ENCODE measurements around the gene RDH12. TPM values are rescaled to one million over a fixed set of nuclear protein-coding genes. Genes with fewer than 3 reads are reported as not detected.

RDH12 gene
- total RNA-seq, 2 experiments from 2014 or later: not detected

- POLR2A ChIA-PET: no interaction called here
- no peaks in the 10 kb centered on the region for H3K27me3 Mint-ChIP-seq
- H3K4me1 Mint-ChIP-seq (ENCODE audit: low read depth): no peaks in the 10 kb centered on the region
- intact Hi-C loops (cut with micrococcal nuclease): no loop called here
- CTCF ChIA-PET: no interaction called here
- H3K27ac Mint-ChIP-seq: no peak overlapping the region
- no peaks in the 10 kb centered on the region for H3K9me3 Mint-ChIP-seq
- no peak for TF ChIP-seq CTCF (IDR thresholded peaks at IDR 0.05)
- no peak for DNase-seq
- no peak for ATAC-seq
- H3K36me3 Mint-ChIP-seq (ENCODE audit: low read depth): peaks cover 7% of the 10 kb centered on the region
- H3K4me3 Mint-ChIP-seq: no peak overlapping the region
Observed at GRCh38 chr14:67763158-67763822, 61.6 kb downstream of the RDH12 start.

DNA sequence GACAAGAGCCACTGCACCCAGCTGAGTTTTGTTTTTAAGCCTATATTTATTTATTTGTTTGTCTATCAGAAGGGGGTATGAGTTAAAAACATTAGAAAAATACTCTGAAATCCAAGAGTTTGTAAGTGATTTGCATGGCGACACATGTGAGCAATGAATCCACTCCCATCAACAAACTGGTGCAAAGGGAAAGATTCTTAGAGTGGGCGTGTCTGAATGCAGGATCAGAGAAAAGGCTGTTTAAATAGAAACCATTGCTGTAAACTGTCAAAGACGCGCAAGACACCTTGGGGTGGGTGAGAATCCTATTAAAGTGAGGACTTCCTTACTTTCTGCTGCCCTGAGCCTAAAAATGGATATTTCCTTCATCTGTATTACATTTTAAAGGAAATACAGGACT, 62.8 kb downstream of the RDH12 start:
- intact Hi-C loops (cut with micrococcal nuclease): no loop called here
- POLR2A ChIA-PET: no interaction called here
- no peak overlapping the region for H3K27ac Mint-ChIP-seq

DNA sequence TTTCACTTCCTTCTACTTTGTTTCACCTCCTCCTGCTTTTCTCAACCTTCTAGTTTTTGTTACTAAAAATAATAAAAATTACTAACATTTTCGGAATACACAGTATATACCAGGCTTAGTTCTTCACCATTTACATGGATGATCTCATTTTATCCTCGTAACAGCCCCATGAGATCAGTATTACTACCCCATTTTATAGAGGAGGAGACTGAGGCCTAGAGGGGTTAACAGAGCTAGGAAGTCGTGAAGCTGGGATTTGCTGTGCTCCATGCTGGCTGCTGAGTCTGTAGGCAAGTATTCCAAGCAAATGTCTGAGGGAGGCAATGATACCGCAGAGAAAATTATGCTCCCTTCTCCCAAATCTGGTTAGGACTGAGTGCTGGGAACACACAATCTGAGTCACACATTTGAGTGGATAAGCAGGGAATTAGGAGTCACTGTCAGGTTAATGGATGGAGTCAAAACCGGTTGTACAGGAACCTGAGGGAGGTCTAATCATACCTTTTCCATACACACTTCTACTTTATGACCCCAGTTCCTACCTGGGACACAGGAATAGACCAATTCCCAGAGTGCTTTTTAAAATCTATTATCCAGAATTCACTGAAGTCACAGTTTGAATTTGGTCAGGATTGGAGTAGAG, 63.6 kb downstream of the RDH12 start:
- Mint-ChIP-seq H3K27me3 (no peaks in the 10 kb centered on the region), H3K27ac (no peak overlapping the region), H3K4me3 (no peak overlapping the region), H3K9me3 (no peaks in the 10 kb centered on the region), H3K36me3 (ENCODE audit: low read depth) (peaks cover 10% of the 10 kb centered on the region), H3K4me1 (ENCODE audit: low read depth) (no peaks in the 10 kb centered on the region)
- ChIA-PET CTCF (interaction anchor here (0.9 kb wide), 1 partner anchor 23 kb away, joined by 3 read pairs; no protein-coding TSS in a partner anchor), POLR2A (no interaction called here)
- ATAC-seq: no peak
- intact Hi-C loops (cut with micrococcal nuclease): no loop called here
- TF ChIP-seq CTCF (IDR thresholded peaks at IDR 0.05): no peak
- DNase-seq: no peak

More for the DNA sequence above, 62.8 kb downstream of the RDH12 start:
- H3K27me3 Mint-ChIP-seq: no peaks in the 10 kb centered on the region
- DNase-seq (no peak), ATAC-seq (no peak)
- H3K36me3 Mint-ChIP-seq (ENCODE audit: low read depth): peaks cover 10% of the 10 kb centered on the region
- CTCF ChIA-PET: no interaction called here
- no peaks in the 10 kb centered on the region for H3K4me1 Mint-ChIP-seq (ENCODE audit: low read depth)
- no peak for TF ChIP-seq CTCF (IDR thresholded peaks at IDR 0.05)
- no peak overlapping the region for H3K4me3 Mint-ChIP-seq
- H3K9me3 Mint-ChIP-seq: no peaks in the 10 kb centered on the region

DNA sequence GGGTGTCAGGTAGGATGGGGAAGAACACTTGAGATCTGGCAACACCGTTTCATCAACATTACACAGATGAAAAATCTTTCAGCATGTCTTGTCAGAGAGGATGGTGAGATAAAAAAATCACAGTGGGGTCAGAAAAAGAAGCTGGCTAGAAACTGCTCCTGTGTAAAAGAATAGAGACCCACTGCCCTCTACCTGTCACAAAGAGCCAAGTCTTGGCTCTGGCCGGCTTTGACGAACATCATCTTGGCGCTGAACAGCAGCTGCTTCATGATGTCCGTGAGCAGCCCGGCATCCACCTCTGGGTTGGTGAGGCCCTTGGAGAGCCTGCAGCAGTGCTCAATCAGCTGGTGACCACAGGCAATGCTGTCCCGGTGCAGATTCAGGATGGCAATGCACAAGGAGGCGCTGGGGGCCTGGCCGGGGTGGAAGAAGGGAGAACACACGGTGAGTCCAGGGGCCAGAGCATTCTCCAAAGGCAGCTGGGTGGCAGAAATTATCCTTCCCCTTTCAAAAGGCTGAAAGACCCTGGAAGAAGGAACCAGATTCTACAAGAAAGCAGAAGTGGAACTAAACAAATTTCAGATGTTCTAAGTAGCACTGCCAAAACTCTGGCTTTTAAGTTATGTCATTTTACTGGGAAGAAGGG, 64.5 kb downstream of the RDH12 start:
- no peak for DNase-seq
- no peak overlapping the region for H3K27ac Mint-ChIP-seq
- POLR2A ChIA-PET: no interaction called here
- H3K4me3 Mint-ChIP-seq: no peak overlapping the region
- no peaks in the 10 kb centered on the region for H3K4me1 Mint-ChIP-seq (ENCODE audit: low read depth)
- H3K27me3 Mint-ChIP-seq: no peaks in the 10 kb centered on the region
- no peak for TF ChIP-seq CTCF (IDR thresholded peaks at IDR 0.05)
- peaks cover 11% of the 10 kb centered on the region for H3K36me3 Mint-ChIP-seq (ENCODE audit: low read depth)
- H3K9me3 Mint-ChIP-seq: no peaks in the 10 kb centered on the region
- CTCF ChIA-PET: interaction anchor here (0.9 to 1.1 kb wide), 2 partner anchors 17 to 23 kb away, joined by 3 read pairs; no protein-coding TSS in a partner anchor
- no peak for ATAC-seq
- intact Hi-C loops (cut with micrococcal nuclease): no loop called here

- H3K27ac Mint-ChIP-seq: no peak overlapping the region
- H3K36me3 Mint-ChIP-seq (ENCODE audit: low read depth): peaks cover 21% of the 10 kb centered on the region
- no peaks in the 10 kb centered on the region for H3K9me3 Mint-ChIP-seq
- H3K4me1 Mint-ChIP-seq (ENCODE audit: low read depth): no peaks in the 10 kb centered on the region
- TF ChIP-seq CTCF (IDR thresholded peaks at IDR 0.05): no peak
- intact Hi-C loops (cut with micrococcal nuclease): no loop called here
- POLR2A ChIA-PET: interaction anchor here (0.6 kb wide), 1 partner anchor 396 kb away, joined by 5 read pairs; no protein-coding TSS in a partner anchor
- H3K27me3 Mint-ChIP-seq: no peaks in the 10 kb centered on the region
- H3K4me3 Mint-ChIP-seq: no peak overlapping the region
- CTCF ChIA-PET: no interaction called here
- DNase-seq (no peak), ATAC-seq (no peak)
Observed at GRCh38 chr14:67768219-67768618, 66.5 kb downstream of the RDH12 start.

Measured in activated CD8-positive, alpha-beta T cell treated with anti-CD3 and anti-CD28 coated beads for 36 hours (primary cell).